ENCODE data around the gene APC. TPM values are rescaled to one million over a fixed set of nuclear protein-coding genes. Genes with fewer than 3 reads are reported as not detected.
"Not testable (repeated sequence)": the region's sequence is repeated elsewhere in the genome, so short reads cannot be mapped to it uniquely, and the experiment has no call there.

The APC gene
- total RNA-seq, 1 experiment from 2014 or later: 33.7 TPM

DNA sequence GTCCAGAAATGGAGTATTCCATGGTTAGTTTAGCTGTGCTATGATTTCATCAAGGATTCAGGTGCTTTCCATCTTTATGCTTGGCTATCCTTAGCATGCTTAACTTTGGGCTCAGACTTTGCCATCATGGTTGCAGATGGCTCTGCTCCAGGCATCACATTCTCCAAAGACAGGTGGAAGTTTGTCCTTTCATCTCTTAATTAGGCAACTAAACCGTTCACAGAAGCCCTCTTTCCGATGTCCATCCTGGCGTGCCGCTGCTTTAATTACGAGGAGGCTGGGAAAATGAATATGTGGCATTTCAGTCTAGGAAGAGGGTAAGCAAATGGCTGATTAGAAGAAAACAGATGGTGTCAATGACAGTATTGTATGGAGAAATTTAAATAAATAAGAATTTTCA is 24.5 kb upstream of the APC start:
- CTCF ChIA-PET: no interaction called here
- intact Hi-C loops (cut with micrococcal nuclease; ENCODE audit: unreplicated experiment): no loop called here

DNA sequence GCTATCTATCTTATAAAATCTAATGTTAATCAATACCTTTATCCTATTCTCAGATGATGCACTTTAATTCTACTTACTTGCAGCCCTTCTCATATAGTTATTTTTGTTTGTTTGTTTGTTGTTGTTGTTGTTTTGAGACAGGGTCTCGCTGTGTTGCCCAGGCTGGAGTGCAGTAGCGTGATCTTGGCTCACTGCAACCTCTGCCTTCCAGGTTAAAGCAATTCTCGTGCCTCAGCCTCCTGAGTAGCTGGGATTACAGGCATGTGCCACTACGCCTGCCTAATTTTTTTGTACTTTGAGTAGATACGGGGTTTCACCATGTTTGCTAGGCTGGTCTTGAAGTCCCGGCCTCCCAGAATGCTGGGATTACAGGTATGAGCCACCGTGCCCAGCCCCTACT is 20.8 kb upstream of the APC start:
- intact Hi-C loops (cut with micrococcal nuclease; ENCODE audit: unreplicated experiment); BruUV-seq (replicated peaks); H3K9me3 ChIP-seq (ENCODE audit: control insufficient read depth, insufficient read depth, low read depth, low read length); H3K36me3 ChIP-seq (ENCODE audit: control insufficient read depth, insufficient read depth, low read length); in situ Hi-C loops (cut with HindIII; ENCODE audit: low pct_unique_long_range_greater_than_20kb, low sequenced_read_pairs); H3K27ac ChIP-seq (ENCODE audit: low read length); ATAC-seq; CTCF ChIA-PET; H3K4me3 ChIP-seq (ENCODE audit: low read depth in 2 of 2, low read length in 2 of 2); H3K4me1 ChIP-seq (ENCODE audit: control insufficient read depth, insufficient read depth, low read length); DNase-seq (ENCODE audit: low read depth, low spot score); H3K27me3 ChIP-seq (ENCODE audit: control insufficient read depth, insufficient read depth, low read length): not testable (repeated sequence)
- POLR2A ChIA-PET: interaction anchor here (0.7 kb wide), 1 partner anchor 211 kb away, joined by 3 read pairs; no protein-coding TSS in a partner anchor

More for the DNA sequence above, 24.5 kb upstream of the APC start:
- peaks cover 14% of the 10 kb centered on the region for H3K4me1 ChIP-seq (ENCODE audit: control insufficient read depth, insufficient read depth, low read length)
- no peak overlapping the region for H3K27ac ChIP-seq (ENCODE audit: low read length)
- BruUV-seq (replicated peaks): no TSS peak
- H3K36me3 ChIP-seq (ENCODE audit: control insufficient read depth, insufficient read depth, low read length): no peaks in the 10 kb centered on the region; the same call in 1 of the 2 replicates
- no peaks in the 10 kb centered on the region for H3K27me3 ChIP-seq (ENCODE audit: control insufficient read depth, insufficient read depth, low read length)
- no peak for TF ChIP-seq TCF7L2 (IDR thresholded peaks at IDR 0.05; ENCODE audit: low read depth, low read length)
- TF ChIP-seq, protein P1, sequence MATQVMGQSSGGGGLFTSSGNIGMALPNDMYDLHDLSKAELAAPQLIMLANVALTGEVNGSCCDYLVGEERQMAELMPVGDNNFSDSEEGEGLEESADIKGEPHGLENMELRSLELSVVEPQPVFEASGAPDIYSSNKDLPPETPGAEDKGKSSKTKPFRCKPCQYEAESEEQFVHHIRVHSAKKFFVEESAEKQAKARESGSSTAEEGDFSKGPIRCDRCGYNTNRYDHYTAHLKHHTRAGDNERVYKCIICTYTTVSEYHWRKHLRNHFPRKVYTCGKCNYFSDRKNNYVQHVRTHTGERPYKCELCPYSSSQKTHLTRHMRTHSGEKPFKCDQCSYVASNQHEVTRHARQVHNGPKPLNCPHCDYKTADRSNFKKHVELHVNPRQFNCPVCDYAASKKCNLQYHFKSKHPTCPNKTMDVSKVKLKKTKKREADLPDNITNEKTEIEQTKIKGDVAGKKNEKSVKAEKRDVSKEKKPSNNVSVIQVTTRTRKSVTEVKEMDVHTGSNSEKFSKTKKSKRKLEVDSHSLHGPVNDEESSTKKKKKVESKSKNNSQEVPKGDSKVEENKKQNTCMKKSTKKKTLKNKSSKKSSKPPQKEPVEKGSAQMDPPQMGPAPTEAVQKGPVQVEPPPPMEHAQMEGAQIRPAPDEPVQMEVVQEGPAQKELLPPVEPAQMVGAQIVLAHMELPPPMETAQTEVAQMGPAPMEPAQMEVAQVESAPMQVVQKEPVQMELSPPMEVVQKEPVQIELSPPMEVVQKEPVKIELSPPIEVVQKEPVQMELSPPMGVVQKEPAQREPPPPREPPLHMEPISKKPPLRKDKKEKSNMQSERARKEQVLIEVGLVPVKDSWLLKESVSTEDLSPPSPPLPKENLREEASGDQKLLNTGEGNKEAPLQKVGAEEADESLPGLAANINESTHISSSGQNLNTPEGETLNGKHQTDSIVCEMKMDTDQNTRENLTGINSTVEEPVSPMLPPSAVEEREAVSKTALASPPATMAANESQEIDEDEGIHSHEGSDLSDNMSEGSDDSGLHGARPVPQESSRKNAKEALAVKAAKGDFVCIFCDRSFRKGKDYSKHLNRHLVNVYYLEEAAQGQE (IDR thresholded peaks at IDR 0.05; ENCODE audit: insufficient read depth in 1 of 2, low read depth in 2 of 2, low read length in 1 of 2): no peak
- no peak for TF ChIP-seq POLR2AphosphoS5 (IDR thresholded peaks at IDR 0.05; ENCODE audit: low read depth, low read length)
- no peak for TF ChIP-seq SIN3A (IDR thresholded peaks at IDR 0.05; ENCODE audit: borderline replicate concordance, insufficient read depth, low read depth, low read length)
- TF ChIP-seq, protein P2, sequence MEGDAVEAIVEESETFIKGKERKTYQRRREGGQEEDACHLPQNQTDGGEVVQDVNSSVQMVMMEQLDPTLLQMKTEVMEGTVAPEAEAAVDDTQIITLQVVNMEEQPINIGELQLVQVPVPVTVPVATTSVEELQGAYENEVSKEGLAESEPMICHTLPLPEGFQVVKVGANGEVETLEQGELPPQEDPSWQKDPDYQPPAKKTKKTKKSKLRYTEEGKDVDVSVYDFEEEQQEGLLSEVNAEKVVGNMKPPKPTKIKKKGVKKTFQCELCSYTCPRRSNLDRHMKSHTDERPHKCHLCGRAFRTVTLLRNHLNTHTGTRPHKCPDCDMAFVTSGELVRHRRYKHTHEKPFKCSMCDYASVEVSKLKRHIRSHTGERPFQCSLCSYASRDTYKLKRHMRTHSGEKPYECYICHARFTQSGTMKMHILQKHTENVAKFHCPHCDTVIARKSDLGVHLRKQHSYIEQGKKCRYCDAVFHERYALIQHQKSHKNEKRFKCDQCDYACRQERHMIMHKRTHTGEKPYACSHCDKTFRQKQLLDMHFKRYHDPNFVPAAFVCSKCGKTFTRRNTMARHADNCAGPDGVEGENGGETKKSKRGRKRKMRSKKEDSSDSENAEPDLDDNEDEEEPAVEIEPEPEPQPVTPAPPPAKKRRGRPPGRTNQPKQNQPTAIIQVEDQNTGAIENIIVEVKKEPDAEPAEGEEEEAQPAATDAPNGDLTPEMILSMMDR (IDR thresholded peaks at IDR 0.05): no peak
- POLR2A ChIA-PET: no interaction called here
- no peak for ATAC-seq
- no peak for DNase-seq (ENCODE audit: low read depth, low spot score)
- H3K4me3 ChIP-seq (ENCODE audit: low read depth in 2 of 2, low read length in 2 of 2): no peak overlapping the region
- in situ Hi-C loops (cut with HindIII; ENCODE audit: low pct_unique_long_range_greater_than_20kb, low sequenced_read_pairs): no loop called here
- H3K9me3 ChIP-seq (ENCODE audit: control insufficient read depth, insufficient read depth, low read depth, low read length): no peaks in the 10 kb centered on the region

DNA sequence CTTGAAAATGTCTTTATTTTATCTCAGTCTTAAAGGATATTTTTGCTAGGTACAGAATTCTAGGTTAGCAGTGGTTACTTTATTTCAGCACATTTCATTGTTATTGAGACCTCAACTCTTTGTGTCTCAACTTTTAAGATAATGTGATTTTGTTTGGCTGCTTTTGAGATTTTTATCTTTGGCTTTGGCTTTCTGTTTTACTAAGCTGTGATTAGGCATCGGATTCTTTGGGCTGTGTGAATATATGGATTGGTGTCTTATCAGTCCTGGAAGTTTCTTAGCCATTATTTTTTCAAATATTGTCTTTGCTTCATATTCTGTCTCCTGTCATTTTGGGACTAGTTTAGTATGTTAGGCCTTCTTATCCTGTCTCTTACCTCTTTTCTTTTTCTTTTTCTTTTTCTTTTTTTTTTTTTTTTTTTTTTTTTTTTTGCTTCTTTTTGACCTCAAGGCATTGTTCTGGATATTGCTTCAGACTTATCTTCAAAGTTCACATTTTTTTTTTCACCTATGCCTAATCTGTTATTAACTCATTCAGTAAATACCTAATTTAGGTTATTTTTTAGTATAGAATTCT is 20.1 kb upstream of the APC start:
- ChIA-PET CTCF (no interaction called here), POLR2A (no interaction called here)
- H3K9me3 ChIP-seq (ENCODE audit: control insufficient read depth, insufficient read depth, low read depth, low read length): no peaks in the 10 kb centered on the region
- no peaks in the 10 kb centered on the region for H3K4me1 ChIP-seq (ENCODE audit: control insufficient read depth, insufficient read depth, low read length)
- H3K27ac ChIP-seq (ENCODE audit: low read length): no peak overlapping the region
- intact Hi-C loops (cut with micrococcal nuclease; ENCODE audit: unreplicated experiment): no loop called here
- no peaks in the 10 kb centered on the region for H3K36me3 ChIP-seq (ENCODE audit: control insufficient read depth, insufficient read depth, low read length)
- no peak for ATAC-seq
- DNase-seq (ENCODE audit: low read depth, low spot score): no peak
- H3K27me3 ChIP-seq (ENCODE audit: control insufficient read depth, insufficient read depth, low read length): no peaks in the 10 kb centered on the region
- in situ Hi-C loops (cut with HindIII; ENCODE audit: low pct_unique_long_range_greater_than_20kb, low sequenced_read_pairs): no loop called here
- no peak for TF ChIP-seq TCF7L2 (IDR thresholded peaks at IDR 0.05; ENCODE audit: low read depth, low read length)
- TF ChIP-seq, protein P2 (IDR thresholded peaks at IDR 0.05): no peak
- TF ChIP-seq SIN3A (IDR thresholded peaks at IDR 0.05; ENCODE audit: borderline replicate concordance, insufficient read depth, low read depth, low read length): no peak
- no peak overlapping the region for H3K4me3 ChIP-seq (ENCODE audit: low read depth in 2 of 2, low read length in 2 of 2)
- no TSS peak for BruUV-seq (replicated peaks)
